CD8-positive, alpha-beta memory T cell (primary cell): ENCODE results near the gene CD68. TPM values are rescaled to one million over a fixed set of nuclear protein-coding genes. Genes with fewer than 3 reads are reported as not detected.
A peak's percentile ranks its signal among the peaks of the same experiment; 100 is the strongest.

Source experiments
- CTCF ChIA-PET: fragments of 350-600 bp; sonication (Branson Sonifier 250); formaldehyde crosslinking; loops from one replicate; lab custom pipeline; 2021; ENCODE audit warnings: antibody characterized with exemption; lab: Charles Lee
- POLR2A ChIA-PET: fragments of 350-600 bp; sonication (Branson Sonifier 250); formaldehyde crosslinking; loops from one replicate; lab custom pipeline; 2021; ENCODE audit warnings: antibody characterized with exemption; lab: Charles Lee
- DNase-seq, 5 donors: peaks; one replicate each; pipeline versions ENCODE4 v3.0.0 to v3.0.0-alpha.2; 2020 to 2022; ENCODE audit warnings: mixed read lengths in 1 of 5
- H3K27ac ChIP-seq: one replicate; pipeline ENCODE4 v1.7.0; 2013; ENCODE audit warnings: low read depth, mild to moderate bottlenecking, low read length, moderate library complexity
- H3K27me3 ChIP-seq: 2 replicates; pipeline ENCODE4 v1.7.0; 2013; ENCODE audit warnings: low read length, mild to moderate bottlenecking; ENCODE audit not compliant: insufficient read depth, poor library complexity, severe bottlenecking
- H3K36me3 ChIP-seq: 2 replicates; pipeline ENCODE4 v1.7.0; 2013; ENCODE audit warnings: mild to moderate bottlenecking, low read length, moderate library complexity; ENCODE audit not compliant: insufficient read depth
- H3K4me1 ChIP-seq: 2 replicates; pipeline ENCODE4 v1.7.0; 2013; ENCODE audit warnings: mild to moderate bottlenecking, low read length, moderate library complexity; ENCODE audit not compliant: insufficient read depth
- H3K4me3 ChIP-seq: 2 replicates; pipeline ENCODE4 v1.7.0; 2013; ENCODE audit warnings: mild to moderate bottlenecking, low read length
- H3K9me3 ChIP-seq: 2 replicates; pipeline ENCODE4 v1.7.0; 2013; ENCODE audit warnings: mild to moderate bottlenecking, low read length
- H3K27ac Mint-ChIP-seq, 8 donors: one replicate each; pipeline ENCODE4 v1.8.0; 2020 to 2021; ENCODE audit warnings: mixed read lengths in 8 of 8, mild to moderate bottlenecking in 6 of 8, inconsistent platforms in 3 of 8, moderate library complexity in 3 of 8
- H3K27me3 Mint-ChIP-seq, 2 donors: one replicate each; pipeline ENCODE4 v1.8.0; 2020 to 2021; ENCODE audit warnings: mixed read lengths in 2 of 2, mild to moderate bottlenecking in 1 of 2, moderate library complexity in 1 of 2
- H3K36me3 Mint-ChIP-seq, 3 donors: one replicate each; pipeline ENCODE4 v1.8.0; 2020 to 2021; ENCODE audit warnings: mixed read lengths in 3 of 3, inconsistent platforms in 1 of 3, mild to moderate bottlenecking in 1 of 3
- H3K4me1 Mint-ChIP-seq, 3 donors: one replicate each; pipeline ENCODE4 v1.8.0; 2020 to 2021; ENCODE audit warnings: mixed read lengths in 3 of 3, inconsistent platforms in 1 of 3, mild to moderate bottlenecking in 1 of 3
- H3K4me3 Mint-ChIP-seq, 7 donors: one replicate each; pipeline ENCODE4 v1.8.0; 2020 to 2021; ENCODE audit warnings: mixed read lengths in 7 of 7, mild to moderate bottlenecking in 6 of 7, moderate library complexity in 4 of 7, inconsistent platforms in 2 of 7
- H3K9me3 Mint-ChIP-seq, 5 donors: one replicate each; pipeline ENCODE4 v1.8.0; 2020 to 2022; ENCODE audit warnings: mixed read lengths in 5 of 5, mild to moderate bottlenecking in 3 of 5, moderate library complexity in 2 of 5, inconsistent platforms in 1 of 5
- polyA plus RNA-seq: library from polyadenylated mRNA; unstranded; fragments of 300-500 nt; fragmentation: Illumina TruSeq; gene quantifications from one replicate; pipeline ENCODE4 v1.2.3, GENCODE V29; 2021
- total RNA-seq, 2 experiments: library from RNA; stranded (reverse); gene quantifications; one replicate each; pipeline ENCODE4 v1.2.3, GENCODE V29; 2021

Gene CD68
- total and polyA plus RNA-seq, 3 experiments from 2014 or later = 1.2 to 12.7 (median 11.1) TPM

DNA sequence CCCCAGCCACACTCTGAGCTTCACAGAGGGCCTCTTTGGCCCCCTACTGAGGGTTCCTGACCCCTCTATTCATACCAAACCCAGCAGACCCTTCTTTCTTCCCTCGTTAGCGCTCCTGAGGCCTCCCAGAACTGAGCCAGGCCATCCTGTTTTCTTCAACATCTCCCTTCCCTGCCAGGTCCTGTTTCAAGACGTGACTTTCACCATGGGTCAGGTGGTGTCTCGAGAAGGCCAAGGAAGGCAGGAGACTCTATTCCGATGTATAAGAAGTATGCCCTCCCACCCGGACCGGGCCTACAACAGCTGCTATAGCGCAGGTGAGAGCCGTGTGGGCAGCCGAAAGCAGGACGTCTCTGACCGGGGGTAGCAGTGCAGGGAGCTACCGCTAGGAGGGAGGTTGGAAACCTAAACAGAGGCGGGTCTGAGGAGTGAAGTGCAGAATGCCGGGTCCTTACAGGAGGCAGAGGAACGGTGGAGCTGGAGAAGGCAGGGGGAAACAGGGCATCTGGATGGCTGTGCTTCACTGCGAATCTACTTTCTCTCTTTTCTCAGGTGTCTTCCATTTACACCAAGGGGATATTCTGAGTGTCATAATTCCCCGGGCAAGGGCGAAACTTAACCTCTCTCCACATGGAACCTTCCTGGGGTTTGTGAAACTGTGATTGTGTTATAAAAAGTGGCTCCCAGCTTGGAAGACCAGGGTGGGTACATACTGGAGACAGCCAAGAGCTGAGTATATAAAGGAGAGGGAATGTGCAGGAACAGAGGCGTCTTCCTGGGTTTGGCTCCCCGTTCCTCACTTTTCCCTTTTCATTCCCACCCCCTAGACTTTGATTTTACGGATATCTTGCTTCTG, 19.0 kb upstream of the CD68 start:
- Mint-ChIP-seq H3K27ac (peak overlapping the region; percentile 91 to 99 (median 98)), H3K27me3 (peaks cover 0 to 4% of the 10 kb centered on the region in 2 donors), H3K36me3 (peaks cover 0 to 41% (median 3%) of the 10 kb centered on the region in 3 donors), H3K4me1 (peaks cover 26 to 36% (median 29%) of the 10 kb centered on the region in 3 donors), H3K4me3 (peak overlapping the region; percentile 88 to 97 (median 89)), H3K9me3 (peaks cover 0 to 2% (median 0%) of the 10 kb centered on the region in 5 donors)
- Histone ChIP-seq H3K4me3 (peak overlapping the region; percentile 95), H3K27me3 (no peaks in the 10 kb centered on the region), H3K9me3 (no peaks in the 10 kb centered on the region), H3K4me1 (peaks cover 39% of the 10 kb centered on the region), H3K27ac (peak overlapping the region; percentile 94), H3K36me3 (peaks cover 16% of the 10 kb centered on the region)
- ChIA-PET POLR2A (interaction anchor here (0.5 to 2.4 kb wide), 19 partner anchors 11 to 632 kb away, joined by 3 to 13 read pairs (median 6); partner anchors contain the start of genes ACAP1, CD68, FGF11 and MPDU1), CTCF (interaction anchor here (0.6 to 3.9 kb wide), 40 partner anchors 10 to 340 kb away, joined by 3 to 75 read pairs (median 6); partner anchors contain the start of genes ACAP1, CHRNB1, FXR2 and GABARAP)
- DNase-seq = peak in 3 of 5 donors; percentile 33 to 64 (median 49)

GRCh38 chr17:7561028-7561575, 18.3 kb upstream of the CD68 start:
- H3K9me3 ChIP-seq = no peaks in the 10 kb centered on the region
- no peaks in the 10 kb centered on the region for H3K27me3 ChIP-seq
- Mint-ChIP-seq H3K27me3 (peaks cover 0 to 4% of the 10 kb centered on the region in 2 donors), H3K36me3 (peaks cover 0 to 42% (median 3%) of the 10 kb centered on the region in 3 donors), H3K4me1 (peaks cover 23 to 33% (median 25%) of the 10 kb centered on the region in 3 donors), H3K9me3 (peaks cover 0 to 2% (median 0%) of the 10 kb centered on the region in 5 donors), H3K4me3 (peak overlapping the region; percentile 88 to 97 (median 89)), H3K27ac (peak overlapping the region; percentile 91 to 99 (median 98))
- peak overlapping the region; percentile 94 for H3K27ac ChIP-seq
- ChIA-PET POLR2A (interaction anchor here (0.5 to 2.4 kb wide), 18 partner anchors 11 to 631 kb away, joined by 3 to 13 read pairs (median 6); partner anchors contain the start of genes ACAP1, CD68, FGF11 and MPDU1), CTCF (interaction anchor here (0.6 to 3.9 kb wide), 42 partner anchors 9 to 341 kb away, joined by 3 to 75 read pairs (median 6); partner anchors contain the start of genes ACAP1, CHRNB1, FXR2 and GABARAP)
- H3K4me1 ChIP-seq = peaks cover 37% of the 10 kb centered on the region
- peak overlapping the region; percentile 95 for H3K4me3 ChIP-seq
- H3K36me3 ChIP-seq = peaks cover 21% of the 10 kb centered on the region
- DNase-seq = peak; percentile 74 to 85 (median 81)

DNA sequence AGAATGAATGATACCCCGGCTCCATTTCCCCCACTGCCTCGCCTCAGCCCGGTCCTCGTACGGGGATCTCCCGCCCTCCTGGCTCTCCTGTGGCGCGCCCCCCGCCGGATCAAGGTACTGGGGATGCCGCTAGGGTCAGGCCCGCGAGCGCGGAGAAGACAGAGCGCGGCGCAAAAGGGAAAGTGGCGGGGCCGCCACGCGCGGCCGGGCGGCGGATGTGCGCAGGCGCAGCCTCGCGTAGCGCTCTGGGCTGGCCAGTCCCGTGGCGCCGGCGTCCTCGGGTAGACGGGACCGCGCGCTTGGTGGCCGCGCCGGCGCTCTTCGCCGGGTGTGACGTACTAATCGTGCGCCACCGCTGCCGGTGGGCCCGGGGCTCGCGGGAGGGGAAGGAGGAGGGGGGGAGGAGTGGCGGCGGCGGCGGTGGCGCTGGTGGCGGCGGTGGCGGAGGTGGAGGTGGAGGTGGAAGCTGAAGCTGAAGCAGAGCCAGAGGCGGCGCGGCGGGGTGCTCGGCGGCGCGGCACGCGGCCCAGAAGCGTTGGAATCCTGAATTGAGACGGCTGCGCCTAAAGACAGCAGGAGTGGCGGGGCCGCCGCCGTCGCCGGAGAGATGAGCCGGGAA, 17.7 kb upstream of the CD68 start, which contains the start of gene SENP3:
Gene SENP3, plus strand, starts transcription at position 331 of the 619 bp plus-strand sequence. CDS start 1,158 bp downstream, outside the sequence.
- Histone ChIP-seq H3K36me3 (peaks cover 21% of the 10 kb centered on the region), H3K27me3 (no peaks in the 10 kb centered on the region), H3K4me1 (peaks cover 37% of the 10 kb centered on the region), H3K9me3 (no peaks in the 10 kb centered on the region), H3K27ac (peak within 1 kb of the TSS; percentile 94), H3K4me3 (peak within 1 kb of the TSS; percentile 95)
- ChIA-PET CTCF (interaction anchor here (0.6 to 3.9 kb wide), 34 partner anchors 9 to 329 kb away, joined by 3 to 75 read pairs (median 6); partner anchors contain the start of genes ACAP1, FXR2, GABARAP and MPDU1), POLR2A (interaction anchor here (0.8 to 2.4 kb wide), 12 partner anchors 10 to 225 kb away, joined by 4 to 13 read pairs (median 7); partner anchors contain the start of genes ACAP1, CD68, MPDU1 and POLR2A)
- peak; percentile 88 to 94 (median 91) for DNase-seq
- H3K9me3 Mint-ChIP-seq = peaks cover 0 to 2% (median 0%) of the 10 kb centered on the region in 5 donors
- H3K4me1 Mint-ChIP-seq = peaks cover 20 to 33% (median 22%) of the 10 kb centered on the region in 3 donors
- peaks cover 0 to 4% of the 10 kb centered on the region in 2 donors for H3K27me3 Mint-ChIP-seq
- H3K27ac Mint-ChIP-seq = peak within 1 kb of the TSS; percentile 91 to 99 (median 98)
- peak within 1 kb of the TSS; percentile 88 to 97 (median 89) for H3K4me3 Mint-ChIP-seq
- peaks cover 0 to 41% (median 3%) of the 10 kb centered on the region in 3 donors for H3K36me3 Mint-ChIP-seq

GRCh38 chr17:7562208-7562605, 17.2 kb upstream of the CD68 start:
- Histone ChIP-seq H3K4me1 (peaks cover 37% of the 10 kb centered on the region), H3K4me3 (peak overlapping the region; percentile 95), H3K27ac (peak overlapping the region; percentile 94), H3K9me3 (no peaks in the 10 kb centered on the region), H3K36me3 (peaks cover 21% of the 10 kb centered on the region), H3K27me3 (no peaks in the 10 kb centered on the region)
- DNase-seq = no peak
- H3K27ac Mint-ChIP-seq = peak overlapping the region; percentile 81 to 96 (median 91)
- POLR2A ChIA-PET = interaction anchor here (1.4 to 2.4 kb wide), 3 partner anchors 11 to 27 kb away, joined by 6 to 13 read pairs (median 7); partner anchors contain the start of gene CD68
- CTCF ChIA-PET = interaction anchor here (1.7 to 3.9 kb wide), 7 partner anchors 14 to 125 kb away, joined by 5 to 75 read pairs (median 15); partner anchors contain the start of genes FXR2, MPDU1, SLC35G6 and TP53
- peak overlapping the region; percentile 79 to 97 (median 89) for H3K4me3 Mint-ChIP-seq
- H3K4me1 Mint-ChIP-seq = peaks cover 20 to 35% (median 21%) of the 10 kb centered on the region in 3 donors
- peaks cover 0 to 4% of the 10 kb centered on the region in 2 donors for H3K27me3 Mint-ChIP-seq
- peaks cover 0 to 2% (median 0%) of the 10 kb centered on the region in 5 donors for H3K9me3 Mint-ChIP-seq
- peaks cover 3 to 46% (median 4%) of the 10 kb centered on the region in 3 donors for H3K36me3 Mint-ChIP-seq

- H3K4me1 ChIP-seq = peaks cover 32% of the 10 kb centered on the region
These were observed 16.1 kb upstream of the CD68 start for GRCh38 chr17:7563115-7563869.

GRCh38 chr17:7569571-7569970, 9.9 kb upstream of the CD68 start:
- DNase-seq = no peak
- POLR2A ChIA-PET = no interaction called here
- peaks cover 19 to 26% (median 20%) of the 10 kb centered on the region in 3 donors for H3K4me1 Mint-ChIP-seq
- H3K27ac Mint-ChIP-seq = peak overlapping the region in 2 of 8 donors; percentile 19 to 20
- H3K27me3 ChIP-seq = no peaks in the 10 kb centered on the region
- peaks cover 34% of the 10 kb centered on the region for H3K36me3 ChIP-seq
- no peak overlapping the region for H3K27ac ChIP-seq
- H3K4me1 ChIP-seq = peaks cover 13% of the 10 kb centered on the region
- peaks cover 10 to 78% (median 17%) of the 10 kb centered on the region in 3 donors for H3K36me3 Mint-ChIP-seq
- no peaks in the 10 kb centered on the region for H3K9me3 ChIP-seq
- H3K4me3 Mint-ChIP-seq = no peak overlapping the region
- H3K27me3 Mint-ChIP-seq = peaks cover 0 to 7% of the 10 kb centered on the region in 2 donors
- H3K4me3 ChIP-seq = no peak overlapping the region
- CTCF ChIA-PET = interaction anchor here (0.7 to 2.5 kb wide), 5 partner anchors 9 to 46 kb away, joined by 3 to 14 read pairs (median 4); partner anchors contain the start of genes MPDU1 and SOX15
- peaks cover 0 to 4% (median 2%) of the 10 kb centered on the region in 5 donors for H3K9me3 Mint-ChIP-seq

More at GRCh38 chr17:7563115-7563869, 16.1 kb upstream of the CD68 start:
- H3K27ac ChIP-seq = peak overlapping the region; percentile 94
- Mint-ChIP-seq H3K4me3 (peak overlapping the region; percentile 79 to 97 (median 88)), H3K9me3 (peaks cover 0 to 2% (median 0%) of the 10 kb centered on the region in 5 donors), H3K27ac (peak overlapping the region in 5 of 8 donors; percentile 81 to 96 (median 91)), H3K27me3 (peaks cover 0 to 4% of the 10 kb centered on the region in 2 donors), H3K36me3 (peaks cover 4 to 52% (median 7%) of the 10 kb centered on the region in 3 donors), H3K4me1 (peaks cover 21 to 35% (median 22%) of the 10 kb centered on the region in 3 donors)
- peak overlapping the region; percentile 95 for H3K4me3 ChIP-seq
- ChIA-PET POLR2A (no interaction called here), CTCF (no interaction called here)
- H3K36me3 ChIP-seq = peaks cover 21% of the 10 kb centered on the region
- no peaks in the 10 kb centered on the region for H3K9me3 ChIP-seq
- no peaks in the 10 kb centered on the region for H3K27me3 ChIP-seq
- DNase-seq = no peak
